GM12864 (cell line): ENCODE results near the gene SPNS2.

ENCODE experiments used
- DNase-seq: peaks from one replicate; pipeline ENCODE4 v3.0.0-alpha.2; 2011; ENCODE audit warnings: low read depth
- H3K4me3 ChIP-seq: 2 replicates; pipeline ENCODE4 v1.5.1; 2011; ENCODE audit warnings: mild to moderate bottlenecking, low read depth, low read length, control low read depth
- CTCF ChIP-seq: IDR thresholded peaks from 2 replicates; pipeline ENCODE4 v1.5.1; 2011; ENCODE audit warnings: low read depth, mild to moderate bottlenecking, moderate library complexity, low read length, control low read depth, inconsistent platforms; ENCODE audit errors: missing control alignments

The SPNS2 gene

GRCh38 chr17:4498461-4499397, at the start of gene SPNS2:
TSS of gene SPNS2 (plus strand) at chr17:4498881. CDS start at chr17:4499048, 167 bp downstream.
- no peak within 1 kb of the TSS; the same call in 1 of the 2 replicates for H3K4me3 ChIP-seq
- no peak for DNase-seq

GRCh38 chr17:4449736-4450135, 48.9 kb upstream of the SPNS2 start:
- no peak for TF ChIP-seq CTCF
- no peak for DNase-seq
- no peak overlapping the region for H3K4me3 ChIP-seq

More at GRCh38 chr17:4498461-4499397, at the start of gene SPNS2:
- no peak for TF ChIP-seq CTCF

GRCh38 chr17:4450710-4451316, 47.9 kb upstream of the SPNS2 start:
- no peak for DNase-seq
- no peak overlapping the region for H3K4me3 ChIP-seq
- TF ChIP-seq CTCF: no peak

- DNase-seq: no peak
- no peak for TF ChIP-seq CTCF
- H3K4me3 ChIP-seq: no peak overlapping the region
Measured at GRCh38 chr17:4453812-4454591, 44.7 kb upstream of the SPNS2 start.

GRCh38 chr17:4460661-4461060, 38.0 kb upstream of the SPNS2 start:
- no peak for DNase-seq
- no peak for TF ChIP-seq CTCF

GRCh38 chr17:4463818-4464476, 34.7 kb upstream of the SPNS2 start:
- no peak for DNase-seq

More at GRCh38 chr17:4460661-4461060, 38.0 kb upstream of the SPNS2 start:
- H3K4me3 ChIP-seq: no peak overlapping the region

More at GRCh38 chr17:4463818-4464476, 34.7 kb upstream of the SPNS2 start:
- no peak for TF ChIP-seq CTCF
- H3K4me3 ChIP-seq: no peak overlapping the region
